Activated T-cell treated with anti-CD3 and anti-CD28 coated beads for 1 hour (primary cell): ENCODE data around the gene SDCCAG8.

ENCODE experiments used
- DNase-seq: peaks from one replicate; pipeline ENCODE4 v3.0.0-alpha.2; 2020; ENCODE audit warnings: low read depth

The SDCCAG8 gene

GRCh38 chr1:243420016-243420945 is 164.4 kb downstream of the SDCCAG8 start:
- DNase-seq = no peak

- no peak for DNase-seq
Observed at GRCh38 chr1:243420946-243421685, 165.3 kb downstream of the SDCCAG8 start.

- DNase-seq = no peak
Observed at GRCh38 chr1:243421784-243422183, 165.9 kb downstream of the SDCCAG8 start.

GRCh38 chr1:243422362-243422761 is 166.5 kb downstream of the SDCCAG8 start:
- no peak for DNase-seq

- DNase-seq = no peak
Observed at GRCh38 chr1:243428084-243428483, 172.2 kb downstream of the SDCCAG8 start.

- no peak for DNase-seq
Observed at GRCh38 chr1:243428617-243429342, 172.9 kb downstream of the SDCCAG8 start.

GRCh38 chr1:243431591-243431990 is 175.8 kb downstream of the SDCCAG8 start:
- no peak for DNase-seq

GRCh38 chr1:243432136-243432535 is 176.3 kb downstream of the SDCCAG8 start:
- DNase-seq = no peak

- no peak for DNase-seq
Observed at GRCh38 chr1:243433737-243434370, 178.0 kb downstream of the SDCCAG8 start.

GRCh38 chr1:243434594-243434993 is 178.8 kb downstream of the SDCCAG8 start:
- DNase-seq = no peak

- DNase-seq = no peak
Observed at GRCh38 chr1:243435836-243436235, 180.0 kb downstream of the SDCCAG8 start.

- no peak for DNase-seq
Observed at GRCh38 chr1:243438146-243438545, 182.3 kb downstream of the SDCCAG8 start.

GRCh38 chr1:243438815-243439214 is 183.0 kb downstream of the SDCCAG8 start:
- DNase-seq = no peak

GRCh38 chr1:243440406-243440805 is 184.6 kb downstream of the SDCCAG8 start:
- DNase-seq = no peak

GRCh38 chr1:243441601-243442000 is 185.8 kb downstream of the SDCCAG8 start:
- DNase-seq = no peak

GRCh38 chr1:243443557-243443956 is 187.7 kb downstream of the SDCCAG8 start:
- DNase-seq = no peak

- no peak for DNase-seq
Observed at GRCh38 chr1:243447347-243447746, 191.5 kb downstream of the SDCCAG8 start.

- no peak for DNase-seq
Observed at GRCh38 chr1:243447844-243448243, 192.0 kb downstream of the SDCCAG8 start.

GRCh38 chr1:243449373-243449772 is 193.5 kb downstream of the SDCCAG8 start:
- no peak for DNase-seq

- no peak for DNase-seq
Observed at GRCh38 chr1:243452092-243452491, 196.3 kb downstream of the SDCCAG8 start.

- no peak for DNase-seq
Observed at GRCh38 chr1:243454328-243454997, 198.6 kb downstream of the SDCCAG8 start.
